GM12878 (cell line): Measurements from ENCODE around the gene ITFG1. TPM values are rescaled to one million over a fixed set of nuclear protein-coding genes. Genes with fewer than 3 reads are reported as not detected.

Experiments used
- ATAC-seq: fragments of 200-7000 bp; cut with Tn5 transposase; 3 replicates; pipeline ENCODE4 v1.9.1; 2020; ENCODE audit warnings: mild to moderate bottlenecking, moderate library complexity
- BruUV-seq: library from RNA; stranded (reverse); fragments of 400-500 nt; replicated peaks from 2 replicates; lab custom pipeline; 2021; lab: Mats Ljungman, UMichigan
- CTCF ChIA-PET: fragments of 300-600 bp; sonication (Branson Sonifier 250); formaldehyde crosslinking; extraction: SDS; loops from one replicate; lab custom pipeline; 2021; ENCODE audit warnings: inconsistent platforms; lab: Yijun Ruan, JAX
- POLR2A ChIA-PET: fragments of 350-600 bp; formaldehyde crosslinking; extraction: SDS; loops from one replicate; lab custom pipeline; 2021; ENCODE audit warnings: inconsistent platforms; lab: Charles Lee
- RAD21 ChIA-PET: fragments of 300-600 bp; sonication (Branson Sonifier 250); formaldehyde crosslinking; loops from one replicate; lab custom pipeline; 2023; ENCODE audit warnings: antibody characterized with exemption; ENCODE audit not compliant: unreplicated experiment; lab: Charles Lee
- SMC1A ChIA-PET: fragments of 300-600 bp; sonication (Branson Sonifier 250); formaldehyde crosslinking; loops from one replicate; lab custom pipeline; 2023; ENCODE audit not compliant: unreplicated experiment, uncharacterized antibody; lab: Charles Lee
- DNase-seq: peaks from one replicate; pipeline ENCODE4 v3.0.0-alpha.2; 2011; ENCODE audit warnings: low read depth, low spot score
- FAIRE-seq: peaks from 3 replicates; lab custom pipeline; 2011; peaks lifted over from hg19 to GRCh38; lab: Jason Lieb, UNC
- H2AFZ ChIP-seq: 2 replicates; pipeline ENCODE4 v1.6.0; 2011; ENCODE audit warnings: low read depth, low read length, control low read depth; ENCODE audit not compliant: control insufficient read depth
- H3K27ac ChIP-seq: 2 replicates; pipeline ENCODE4 v1.5.1; 2011; ENCODE audit warnings: control low read depth; ENCODE audit not compliant: control insufficient read depth, insufficient read depth
- H3K27me3 ChIP-seq, 2 experiments: replicated peaks in 1 of 2; 2 replicates each; pipeline versions ENCODE4 v1.6.0 to v1.6.1; 2011; ENCODE audit warnings: low read length in 1 of 2; ENCODE audit not compliant: control insufficient read depth in 2 of 2, insufficient read depth in 2 of 2
- H3K36me3 ChIP-seq, 2 experiments: 2 replicates each; pipeline ENCODE4 v1.5.1; 2011; ENCODE audit warnings: low read length in 1 of 2; ENCODE audit not compliant: control insufficient read depth in 2 of 2, insufficient read depth in 2 of 2
- H3K4me1 ChIP-seq: 2 replicates; pipeline ENCODE4 v1.6.1; 2011; ENCODE audit warnings: mild to moderate bottlenecking, low read length, moderate library complexity, mixed read lengths; ENCODE audit not compliant: control insufficient read depth, insufficient read depth
- H3K4me2 ChIP-seq: 2 replicates; pipeline ENCODE4 v1.6.0; 2011; ENCODE audit warnings: control low read depth; ENCODE audit not compliant: control insufficient read depth, insufficient read depth
- H3K4me3 ChIP-seq: fragments of 200-600 bp; sonication (generic); 2 replicates; pipeline ENCODE4 v1.5.1; 2016
- H3K79me2 ChIP-seq: 2 replicates; pipeline ENCODE4 v1.6.0; 2011; ENCODE audit warnings: low read length; ENCODE audit not compliant: control insufficient read depth, insufficient read depth
- H3K9ac ChIP-seq: 2 replicates; pipeline ENCODE4 v1.8.0; 2011; ENCODE audit warnings: low read length, control low read depth, mixed read lengths; ENCODE audit not compliant: control insufficient read depth, insufficient read depth
- H3K9me3 ChIP-seq: replicated peaks from 3 replicates; pipeline ENCODE4 v1.5.1; 2011; ENCODE audit warnings: mild to moderate bottlenecking, low read length; ENCODE audit not compliant: control insufficient read depth, insufficient read depth
- H4K20me1 ChIP-seq: 2 replicates; pipeline ENCODE4 v1.6.0; 2011; ENCODE audit not compliant: control insufficient read depth, insufficient read depth
- CEBPZ ChIP-seq: fragments of 150-350 bp; IDR thresholded peaks from 2 replicates; pipeline ENCODE4 v1.6.1; 2016; ENCODE audit warnings: low read depth, low read length
- CHD1 ChIP-seq: IDR thresholded peaks from 2 replicates; pipeline ENCODE4 v1.6.1; 2012; ENCODE audit warnings: low read depth, low read length, improper control_type of control experiment
- CHD2 ChIP-seq: IDR thresholded peaks from 2 replicates; pipeline ENCODE4 v1.6.1; 2011; ENCODE audit warnings: low read depth, low read length, improper control_type of control experiment, borderline replicate concordance
- EGR1 ChIP-seq, 2 experiments: IDR thresholded peaks; 1 replicate in 1 of 2; 2 replicates in 1 of 2; pipeline ENCODE4 v1.6.1; 2011 to 2012; ENCODE audit warnings: low read depth in 2 of 2, low read length in 2 of 2, borderline replicate concordance in 1 of 2, mild to moderate bottlenecking in 1 of 2, moderate library complexity in 1 of 2
- FOXM1 ChIP-seq: IDR thresholded peaks from 2 replicates; pipeline ENCODE4 v1.6.1; 2012; ENCODE audit warnings: low read depth, mild to moderate bottlenecking, inconsistent platforms, low read length, moderate library complexity
- HDAC2 ChIP-seq: fragments of 200-600 bp; sonication (generic); IDR thresholded peaks from 2 replicates; pipeline ENCODE4 v1.6.1; 2017
- KLF5 ChIP-seq: fragments of 450-650 bp; IDR thresholded peaks from 2 replicates; pipeline ENCODE4 v1.6.1; 2014; ENCODE audit warnings: mild to moderate bottlenecking; ENCODE audit not compliant: partially characterized antibody
- MYB ChIP-seq: fragments of 150-350 bp; IDR thresholded peaks from 2 replicates; pipeline ENCODE4 v1.6.1; 2014; ENCODE audit warnings: mild to moderate bottlenecking, low read depth, low read length, borderline replicate concordance
- NFYA ChIP-seq: IDR thresholded peaks from 2 replicates; pipeline ENCODE4 v1.6.1; 2011; ENCODE audit warnings: low read depth, mild to moderate bottlenecking, low read length, improper control_type of control experiment, borderline replicate concordance
- NR2C1 ChIP-seq: fragments of 450-650 bp; IDR thresholded peaks from 2 replicates; pipeline ENCODE4 v1.6.1; 2017; ENCODE audit warnings: antibody characterized with exemption, mild to moderate bottlenecking, moderate library complexity
- PAX5 ChIP-seq: IDR thresholded peaks from 2 replicates; pipeline ENCODE4 v1.6.1; 2011; ENCODE audit warnings: low read depth, low read length, borderline replicate concordance
- PML ChIP-seq: IDR thresholded peaks from 2 replicates; pipeline ENCODE4 v1.6.1; 2012; ENCODE audit warnings: low read length, inconsistent platforms
- RBBP5 ChIP-seq: fragments of 200-600 bp; sonication (generic); conservative IDR thresholded peaks from 2 replicates; pipeline ENCODE4 v1.6.1; 2016
- RCOR1 ChIP-seq: conservative IDR thresholded peaks from 2 replicates; pipeline ENCODE4 v1.6.1; 2012; ENCODE audit warnings: low read depth, low read length, improper control_type of control experiment
- RELA ChIP-seq: fragments of 450-650 bp; IDR thresholded peaks from 2 replicates; pipeline ENCODE4 v1.8.0; 2014; ENCODE audit warnings: borderline replicate concordance; ENCODE audit not compliant: partially characterized antibody
- SMAD5 ChIP-seq: IDR thresholded peaks from 2 replicates; pipeline ENCODE4 v1.6.1; 2016; ENCODE audit warnings: antibody characterized with exemption, low read depth
- SREBF1 ChIP-seq: IDR thresholded peaks from 2 replicates; pipeline ENCODE4 v1.6.1; 2012; ENCODE audit warnings: mild to moderate bottlenecking, low read length
- STAT3 ChIP-seq: IDR thresholded peaks from 2 replicates; pipeline ENCODE4 v1.6.1; 2011; ENCODE audit warnings: low read depth, low read length, improper control_type of control experiment
- TCF12 ChIP-seq: IDR thresholded peaks from 2 replicates; pipeline ENCODE4 v1.6.1; 2011; ENCODE audit warnings: low read depth, mild to moderate bottlenecking, low read length
- ZBED1 ChIP-seq: IDR thresholded peaks from 2 replicates; pipeline ENCODE4 v1.6.1; 2016; ENCODE audit warnings: borderline replicate concordance
- WGBS: methylation state at CpG from one replicate; pipeline ENCODE4 v1.1.6; 2016; ENCODE audit warnings: low lambda C conversion rate; ENCODE audit not compliant: insufficient replicate concordance, insufficient coverage; ENCODE audit errors: missing lambda C conversion rate; 5-methylcytosine and 5-hydroxymethylcytosine counted together
- in situ Hi-C: fragments of 300-500 bp; cut with MboI; formaldehyde crosslinking; loops from 9 replicates; pipeline ENCODE4 v1.14.3; 2018; ENCODE audit warnings: mixed read lengths
- intact Hi-C: fragments of 100-400 bp; cut with micrococcal nuclease; formaldehyde crosslinking; loops from one replicate; pipeline ENCODE4 v1.14.2; 2022; ENCODE audit not compliant: unreplicated experiment
- polyA plus RNA-seq, 11 experiments: library from polyadenylated mRNA; depleted of rRNA in 4 of 11; unstranded in 6 of 11; stranded (reverse) in 5 of 11; fragments of >200 nt; fragmentation: Nextera tagmentation in 4 of 11; fragmentation: Illumina TruSeq in 1 of 11; extraction: Ambion mirVana in 4 of 11; extraction: Trizol in 1 of 11; gene quantifications; 1 replicate in 1 of 11; 2 replicates in 10 of 11; pipeline versions ENCODE4 v1.2.1 to v1.2.3, GENCODE V29; 2011 to 2016; ENCODE audit warnings: inconsistent platforms in 2 of 11, missing spikeins in 2 of 11, low read depth in 1 of 11
- total RNA-seq, 4 experiments: library from RNA; depleted of rRNA in 3 of 4; stranded (reverse); fragments of >200 nt in 3 of 4; fragmentation: Illumina TruSeq in 1 of 4; extraction: Trizol in 1 of 4; gene quantifications; 2 replicates each; pipeline versions ENCODE4 v1.2.1 to v1.2.3, GENCODE V29; 2013 to 2021
- TF ChIP-seq, protein P1 (sequence below): IDR thresholded peaks from 2 replicates; pipeline ENCODE4 v1.6.1; 2011; ENCODE audit warnings: mild to moderate bottlenecking, low read depth, low read length, moderate library complexity; ENCODE audit not compliant: insufficient replicate concordance

Gene ITFG1
- total and polyA plus RNA-seq, 10 of the 15 experiments (the other 5 are each of a cell fraction or from before 2014, with no cell fraction given) = 9.3 to 56.3 (median 28.6) TPM

DNA sequence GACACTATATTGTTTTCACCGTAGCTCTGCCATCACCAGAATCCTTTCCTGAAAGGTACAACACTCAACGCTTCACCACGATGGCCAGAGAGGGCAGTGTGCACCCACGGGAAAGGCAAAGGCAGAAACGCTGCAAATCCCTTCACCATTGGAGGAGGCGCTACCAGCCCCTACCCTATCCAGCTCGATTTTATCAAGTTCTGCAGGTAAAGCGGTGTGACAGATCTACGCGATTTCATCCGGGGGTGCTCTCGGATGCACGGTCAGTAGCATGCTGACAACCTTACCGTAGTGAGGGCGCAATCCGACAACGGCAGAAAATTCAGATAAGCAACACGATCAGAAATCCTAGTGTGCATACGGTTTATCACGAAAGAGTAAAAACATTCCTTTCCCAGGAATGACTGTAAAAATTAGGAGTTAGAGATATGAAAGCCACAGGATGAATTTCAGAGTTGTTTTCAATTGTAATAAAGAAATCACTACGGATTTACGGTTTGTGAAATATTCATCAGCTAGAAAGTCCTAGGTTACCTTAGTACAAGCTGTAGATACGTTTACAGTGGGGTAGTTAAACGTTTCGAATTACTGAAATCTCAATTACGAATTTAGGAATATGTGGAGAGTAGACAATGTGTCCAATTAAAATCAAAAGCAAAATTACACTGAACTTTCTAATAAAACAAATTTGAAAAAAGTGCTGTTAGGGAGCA is 318.9 kb downstream of the ITFG1 start:
- Histone ChIP-seq H3K27ac (peak overlapping the region; percentile 52), H2AFZ (peak overlapping the region; percentile 72), H3K4me2 (peak overlapping the region; percentile 92), H3K27me3 (no peaks in the 10 kb centered on the region), H3K36me3 (no peaks in the 10 kb centered on the region), H3K4me3 (peak overlapping the region; percentile 79), H3K4me1 (peaks cover 13% of the 10 kb centered on the region), H3K79me2 (peaks cover 59% of the 10 kb centered on the region), H3K9me3 (no peaks in the 10 kb centered on the region), H3K9ac (peak overlapping the region; percentile 84), H4K20me1 (no peaks in the 10 kb centered on the region)
- FAIRE-seq = peak; percentile 96
- ChIA-PET RAD21 (interaction anchor here (0.6 to 5.2 kb wide), 36 partner anchors 10 to 1025 kb away, joined by 3 to 127 read pairs (median 5); partner anchors contain the start of gene DNAJA2), CTCF (interaction anchor here (0.6 to 6.4 kb wide), 54 partner anchors 10 to 1023 kb away, joined by 3 to 162 read pairs (median 4); partner anchors contain the start of gene ABCC12), SMC1A (interaction anchor here (0.7 to 6.3 kb wide), 44 partner anchors 10 to 1023 kb away, joined by 3 to 101 read pairs (median 4); partner anchors contain the start of gene DNAJA2), POLR2A (interaction anchor here (0.9 to 2.3 kb wide), 8 partner anchors 17 to 960 kb away, joined by 3 to 12 read pairs (median 4); partner anchors contain the start of gene DNAJA2)
- peak; percentile 86 for DNase-seq
- ATAC-seq = peak; percentile 75
- BruUV-seq = TSS peak; percentile 61
- 2% methylated on average over 26 of the region's 26 CpGs for WGBS
- in situ Hi-C loops (loop anchor here (5.0 to 25.0 kb wide), 2 partner anchors 915 to 1470 kb away; partner anchors contain the start of gene N4BP1), intact Hi-C loops (loop anchor here (2.0 to 10.0 kb wide), 8 partner anchors 125 to 975 kb away; partner anchors contain the start of genes DNAJA2, ITFG1 and PHKB)
- TF ChIP-seq RBBP5 (no peak), FOXM1 (no peak; the same call in 1 of the 2 replicates), CHD2 (0 out of 2 replicates have a peak, but pooled peaks have one; percentile 48), MYB (no peak), NR2C1 (no peak), STAT3 (no peak), PML (peak; percentile 30; the same call in 1 of the 2 replicates), PAX5 (no peak), HDAC2 (no peak), NFYA (no peak), SREBF1 (no peak), EGR1 (IDR thresholded peaks at IDR 0.05; ENCODE audit: borderline replicate concordance in 1 of 2, low read depth in 2 of 2, low read length in 2 of 2) (no peak), KLF5 (no peak), TCF12 (no peak), CHD1 (peak; percentile 81; the same call in 1 of the 2 replicates), RELA (no peak), RCOR1 (0 out of 2 replicates have a peak, but pooled peaks have one; percentile 50), CEBPZ (no peak), ZBED1 (no peak), SMAD5 (no peak)
- TF ChIP-seq, protein P1, sequence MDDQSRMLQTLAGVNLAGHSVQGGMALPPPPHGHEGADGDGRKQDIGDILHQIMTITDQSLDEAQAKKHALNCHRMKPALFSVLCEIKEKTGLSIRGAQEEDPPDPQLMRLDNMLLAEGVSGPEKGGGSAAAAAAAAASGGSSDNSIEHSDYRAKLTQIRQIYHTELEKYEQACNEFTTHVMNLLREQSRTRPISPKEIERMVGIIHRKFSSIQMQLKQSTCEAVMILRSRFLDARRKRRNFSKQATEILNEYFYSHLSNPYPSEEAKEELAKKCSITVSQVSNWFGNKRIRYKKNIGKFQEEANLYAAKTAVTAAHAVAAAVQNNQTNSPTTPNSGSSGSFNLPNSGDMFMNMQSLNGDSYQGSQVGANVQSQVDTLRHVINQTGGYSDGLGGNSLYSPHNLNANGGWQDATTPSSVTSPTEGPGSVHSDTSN = no peak
